Fibroblast of skin of scalp (primary cell): ENCODE data around the gene ADAMTS8.

Experiments
- DNase-seq: peaks from one replicate; pipeline ENCODE4 v3.0.0-alpha.2; 2013

Gene ADAMTS8

DNA sequence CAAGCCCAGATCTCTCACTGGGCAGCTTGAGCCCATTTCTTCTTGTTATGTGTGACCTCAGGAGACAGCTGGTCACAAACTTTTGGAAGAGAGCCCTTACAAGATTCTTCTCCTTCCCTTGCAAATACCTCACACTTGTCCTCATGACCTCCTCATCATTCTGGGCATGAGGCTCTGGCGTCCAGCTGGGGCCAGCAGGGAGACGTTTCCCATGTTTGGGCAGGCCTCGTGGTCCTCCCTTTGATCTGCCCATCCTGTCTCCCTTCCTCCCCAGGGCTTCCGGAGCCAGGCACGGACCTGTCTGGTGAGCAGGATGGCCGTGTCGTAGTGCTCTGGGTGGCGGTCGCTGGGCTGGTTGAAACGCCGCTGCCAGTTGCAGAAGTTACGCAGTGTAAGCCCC is 9.7 kb downstream of the ADAMTS8 start:
- no peak for DNase-seq

DNA sequence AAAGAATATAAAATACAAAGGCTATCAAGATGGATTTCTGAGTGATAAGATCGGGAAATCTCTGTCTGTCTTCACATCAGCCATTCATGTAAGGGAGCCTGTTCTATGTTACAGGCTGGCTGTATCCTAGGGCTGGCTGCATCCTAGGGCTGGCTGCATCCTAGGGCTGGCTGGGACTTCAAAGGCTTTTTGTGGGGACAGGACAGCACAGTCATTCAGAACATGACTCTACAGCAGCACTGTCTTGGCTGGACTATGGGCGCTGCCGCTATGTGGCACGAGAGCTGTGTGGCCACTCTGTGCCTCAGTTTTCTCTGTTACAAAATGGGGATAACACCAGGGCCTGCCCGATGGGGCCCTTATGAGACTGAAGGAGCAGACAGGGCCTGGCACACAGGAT is 10.2 kb downstream of the ADAMTS8 start:
- DNase-seq: no peak

DNA sequence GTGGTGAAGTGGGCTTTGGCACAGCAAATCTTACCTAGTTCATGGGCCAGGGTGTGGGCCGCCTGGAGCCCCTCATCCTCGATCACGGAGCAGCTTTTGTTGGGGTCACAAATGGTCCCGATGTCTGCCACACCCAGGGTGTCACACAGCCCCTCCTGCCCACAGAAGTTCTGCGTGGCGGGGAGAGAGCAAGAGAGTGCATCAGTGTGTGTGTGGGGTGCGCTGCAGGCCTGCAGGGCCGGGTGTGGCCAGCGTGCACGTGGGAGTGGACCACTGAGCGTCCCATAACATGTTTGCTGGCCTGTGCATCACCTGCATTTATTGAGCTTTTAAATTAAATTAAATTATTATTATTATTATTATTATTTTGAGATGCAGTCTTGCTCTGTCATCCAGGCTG is 11.5 kb downstream of the ADAMTS8 start:
- DNase-seq: no peak

DNA sequence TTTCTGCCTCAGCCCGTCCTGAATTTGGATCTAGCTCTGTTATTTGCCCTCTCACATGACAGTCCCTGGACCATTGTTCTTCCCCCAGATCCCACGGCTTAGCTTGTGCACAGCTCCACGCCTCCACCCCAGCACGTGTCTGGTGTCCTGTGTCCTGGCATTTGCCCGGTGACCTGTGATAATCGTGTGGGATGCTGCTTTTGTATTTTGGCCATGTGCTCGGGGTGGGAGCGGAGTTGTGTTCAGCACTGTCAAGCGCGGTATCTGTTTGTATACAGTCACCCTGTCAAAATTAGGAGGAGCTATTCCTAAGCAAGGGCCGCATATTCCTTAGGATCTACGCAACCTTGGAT is 11.9 kb downstream of the ADAMTS8 start:
- DNase-seq: no peak

DNA sequence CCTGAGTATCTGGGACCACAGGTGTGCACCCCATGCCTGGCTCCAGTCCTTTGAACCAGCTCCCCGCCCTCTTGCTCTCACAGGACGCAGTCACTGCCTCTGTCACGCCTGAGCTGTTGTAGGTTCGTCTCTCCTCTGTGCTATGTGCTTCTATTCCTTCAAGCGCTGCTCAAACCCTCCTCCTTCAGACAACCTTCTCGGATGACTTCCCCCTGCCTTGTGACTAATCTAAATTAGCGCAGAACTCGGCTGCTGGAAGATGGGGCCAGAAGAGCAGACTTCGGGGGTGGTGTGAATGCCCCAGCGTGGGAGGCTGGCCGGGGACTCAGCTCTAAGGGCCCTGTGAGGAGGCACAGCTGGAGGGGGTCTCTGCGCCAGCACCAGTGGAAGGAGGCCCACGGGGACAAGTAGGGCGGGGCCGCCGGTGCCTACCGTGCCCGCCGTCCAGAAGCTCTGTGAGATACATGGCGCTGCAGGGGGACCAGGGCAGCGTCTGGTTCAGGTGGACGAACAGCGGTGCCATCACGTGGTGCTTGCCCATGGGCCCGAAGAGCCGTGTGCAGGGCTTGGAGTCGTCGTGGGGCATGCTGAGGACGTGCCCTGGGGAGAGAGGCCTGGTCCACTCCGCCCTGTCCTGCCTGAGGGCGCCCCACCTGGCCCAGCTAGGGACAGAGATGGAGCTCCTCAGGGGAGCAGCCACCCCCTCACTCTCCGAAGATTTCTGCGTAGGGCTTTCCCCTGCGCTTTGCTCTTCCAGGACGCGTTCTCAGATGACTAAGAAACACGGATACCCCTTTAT is 12.5 kb downstream of the ADAMTS8 start:
- DNase-seq: no peak

DNA sequence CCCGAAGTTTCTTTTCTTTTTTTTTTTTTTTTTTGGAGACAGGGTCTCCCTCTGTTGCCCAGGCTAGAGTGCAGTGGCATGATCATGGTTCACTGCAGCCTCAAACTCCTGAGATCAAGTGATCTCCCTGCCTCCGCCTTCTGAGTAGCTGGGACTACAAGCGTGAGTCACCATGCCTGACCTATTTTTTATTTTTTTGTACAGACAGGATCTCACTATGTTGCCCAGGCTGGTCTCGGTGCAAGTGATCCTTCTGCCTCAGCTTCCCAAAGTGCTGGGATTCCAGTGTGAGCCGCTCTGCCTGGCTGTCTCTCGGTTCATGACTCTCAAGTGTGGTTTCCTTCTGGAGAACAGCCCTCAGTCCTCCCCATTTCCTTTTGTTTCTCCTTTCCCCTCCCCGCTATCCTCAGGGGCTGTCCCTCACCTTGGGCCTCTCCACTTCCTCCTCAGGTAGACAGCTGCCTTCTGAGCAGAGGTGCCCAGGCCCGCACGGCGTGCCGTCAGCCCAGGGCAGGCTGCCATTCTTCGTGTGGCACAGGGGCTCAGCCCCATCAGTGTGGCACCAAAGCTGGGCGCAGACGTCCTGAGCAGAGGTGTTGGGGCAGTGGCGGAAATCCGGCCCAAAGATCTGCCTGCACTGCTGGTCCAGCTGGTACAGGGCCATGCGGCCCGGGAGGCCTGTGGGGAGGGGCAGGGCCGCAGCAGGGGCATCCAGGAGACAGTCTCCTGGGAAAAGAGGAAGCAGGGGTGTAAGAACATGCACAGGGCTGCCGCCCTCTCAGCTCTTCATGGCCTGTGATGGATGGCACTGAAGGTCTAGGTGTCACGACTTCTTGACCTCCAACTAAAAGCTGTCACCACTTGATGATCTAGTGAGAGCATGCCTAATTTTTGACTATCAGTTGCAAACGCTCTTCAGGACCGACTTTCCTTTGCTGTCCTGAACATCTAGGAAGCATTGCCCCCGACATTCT is 14.0 kb downstream of the ADAMTS8 start:
- no peak for DNase-seq

DNA sequence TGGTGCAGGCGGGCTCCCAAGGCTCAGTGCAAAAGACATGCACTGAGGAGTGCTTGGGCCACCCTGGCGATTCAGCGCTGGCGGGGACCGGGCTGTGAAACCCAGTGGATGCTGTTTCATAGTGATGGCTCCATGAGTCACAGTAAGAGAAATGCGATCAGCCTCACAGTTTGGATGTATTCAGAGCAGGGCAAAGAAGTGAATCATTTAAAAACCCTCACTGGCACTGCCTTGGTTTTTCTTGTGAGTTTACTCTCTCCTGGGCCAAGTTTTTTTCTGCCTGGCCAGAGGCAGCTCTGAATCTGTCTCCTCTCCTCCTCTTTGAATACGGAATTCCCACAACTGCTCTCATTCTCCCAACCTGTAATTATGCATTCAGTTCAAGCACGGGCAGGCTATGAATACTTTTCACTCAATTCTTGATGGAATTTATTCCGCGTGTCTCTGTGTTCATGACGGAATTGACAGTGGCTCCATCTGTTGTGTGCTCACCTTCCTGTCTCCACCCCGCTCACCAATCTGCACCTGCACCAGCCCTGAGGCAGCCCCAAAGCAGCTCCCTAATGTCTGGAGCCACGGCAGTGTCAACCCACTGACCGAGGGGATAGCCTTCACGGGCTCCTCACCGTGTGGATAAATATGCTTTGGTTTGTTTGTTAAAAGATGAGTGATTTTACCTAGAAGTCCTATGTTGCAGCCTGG is 14.9 kb downstream of the ADAMTS8 start:
- DNase-seq: peak; percentile 87

DNA sequence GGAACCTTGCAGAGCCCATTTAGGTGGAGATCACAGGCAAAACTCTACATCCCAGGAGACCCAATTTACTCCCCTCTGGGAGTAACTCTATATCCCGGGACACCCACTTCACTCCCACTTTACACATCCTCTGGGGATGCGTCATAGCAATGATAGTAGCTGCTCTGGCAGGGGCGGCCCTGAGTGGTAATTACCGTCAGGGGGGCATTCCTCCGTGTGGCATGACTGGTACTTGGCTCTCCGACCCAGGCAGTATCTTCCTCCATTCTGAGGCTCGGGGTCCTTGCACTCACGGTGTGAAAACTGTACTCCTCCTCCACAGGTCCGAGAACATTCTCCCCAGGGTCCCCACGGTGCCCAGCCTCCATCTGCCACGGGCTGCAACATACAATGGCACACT is 17.2 kb downstream of the ADAMTS8 start:
- no peak for DNase-seq

DNA sequence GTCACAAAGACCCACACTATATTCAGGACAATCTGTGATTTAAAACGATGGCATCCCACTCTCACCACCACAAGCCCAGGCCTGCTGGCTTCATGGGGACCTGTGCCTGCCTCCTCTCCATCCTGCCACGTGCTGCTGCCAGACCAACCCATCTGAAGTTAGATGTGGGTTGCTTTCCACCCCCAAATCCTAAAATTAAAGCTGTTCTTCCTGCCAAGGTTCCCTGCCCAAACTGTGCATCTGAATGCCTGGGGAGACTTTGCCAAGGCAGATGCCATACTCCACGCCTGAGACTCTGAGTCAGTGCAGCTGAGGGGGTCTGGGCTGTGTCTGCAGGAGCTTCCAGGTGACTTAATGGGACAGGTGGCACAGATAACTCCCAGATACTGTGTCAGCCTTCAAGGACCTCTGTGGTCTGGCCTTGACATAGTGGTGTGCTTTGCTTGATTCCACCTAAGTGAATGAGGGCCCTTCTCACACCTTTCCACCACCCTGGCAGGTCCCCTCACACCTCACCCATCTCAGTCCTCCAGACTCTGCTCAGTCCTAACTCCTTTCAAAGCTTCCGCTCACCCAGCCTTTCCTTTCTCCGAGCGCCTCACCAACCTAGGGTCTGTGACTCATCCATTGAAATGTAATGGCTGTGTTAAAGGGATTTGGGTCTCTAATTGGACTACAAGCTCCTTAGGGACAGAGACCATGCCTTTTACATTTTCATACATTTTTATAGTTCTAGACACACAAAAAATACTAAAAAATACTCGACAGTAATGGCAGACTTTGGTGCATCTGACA is 18.6 kb downstream of the ADAMTS8 start:
- no peak for DNase-seq

DNA sequence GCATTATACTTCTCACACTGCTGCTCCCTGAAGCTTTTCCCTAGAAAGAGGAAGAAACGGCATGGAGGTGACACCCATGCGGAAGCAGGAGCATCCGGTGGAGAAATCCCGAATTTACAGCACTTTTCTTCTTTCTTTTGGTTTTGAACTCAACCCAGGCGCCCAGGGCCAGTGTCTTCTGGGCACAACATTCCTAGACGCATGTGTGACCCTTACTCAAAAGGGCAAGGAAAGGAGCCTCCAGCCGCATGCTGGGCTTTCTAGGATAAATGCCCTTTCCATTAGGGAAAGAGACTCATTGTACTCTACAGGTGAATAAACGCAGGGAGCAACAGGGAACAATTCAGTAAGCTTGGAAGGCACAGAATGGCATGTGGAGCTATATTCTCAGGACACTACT is 19.5 kb downstream of the ADAMTS8 start:
- no peak for DNase-seq

DNA sequence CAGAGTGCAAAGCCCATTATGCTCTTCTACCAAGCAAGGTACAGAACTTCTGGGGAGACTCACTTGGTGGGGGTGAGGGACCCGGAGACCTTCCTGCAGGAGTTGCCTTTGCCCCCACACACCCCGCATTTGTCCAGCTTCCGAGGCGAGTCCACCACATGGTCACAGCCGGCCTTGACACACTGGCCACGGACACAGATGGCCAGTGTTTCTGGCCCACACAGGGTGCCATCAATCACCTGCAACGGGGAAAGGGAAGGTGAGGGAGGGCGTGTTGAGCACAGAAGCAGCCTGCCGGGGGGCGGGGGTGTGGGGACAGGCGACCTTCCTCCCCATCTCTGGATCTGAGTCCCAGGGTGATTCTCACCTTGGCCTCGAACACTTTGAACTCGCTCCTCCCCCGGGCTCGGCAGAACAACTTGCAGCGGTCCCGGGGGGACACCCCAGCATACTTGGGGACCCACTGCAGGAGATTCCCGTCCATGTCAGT is 20.0 kb downstream of the ADAMTS8 start:
- no peak for DNase-seq

DNA sequence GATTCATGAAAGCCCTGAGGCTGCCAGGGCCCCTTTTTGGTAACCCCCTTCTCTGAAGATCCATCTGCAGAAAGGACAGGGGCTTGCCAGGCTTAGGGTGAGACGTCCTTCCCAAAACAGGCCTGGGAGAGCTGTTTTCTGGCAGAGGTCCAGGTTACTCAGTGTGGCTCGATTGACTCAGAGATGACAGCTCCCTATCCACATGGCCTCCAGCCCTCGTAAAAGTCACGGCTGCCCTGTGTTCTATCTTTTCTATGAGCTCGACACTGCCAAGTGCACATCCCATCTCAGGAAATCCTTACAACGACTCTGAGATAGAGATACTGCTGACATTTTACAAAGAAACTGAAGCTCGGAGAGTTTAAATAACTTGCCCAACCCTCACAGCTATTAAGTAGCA is 20.4 kb downstream of the ADAMTS8 start:
- DNase-seq: peak; percentile 79

DNA sequence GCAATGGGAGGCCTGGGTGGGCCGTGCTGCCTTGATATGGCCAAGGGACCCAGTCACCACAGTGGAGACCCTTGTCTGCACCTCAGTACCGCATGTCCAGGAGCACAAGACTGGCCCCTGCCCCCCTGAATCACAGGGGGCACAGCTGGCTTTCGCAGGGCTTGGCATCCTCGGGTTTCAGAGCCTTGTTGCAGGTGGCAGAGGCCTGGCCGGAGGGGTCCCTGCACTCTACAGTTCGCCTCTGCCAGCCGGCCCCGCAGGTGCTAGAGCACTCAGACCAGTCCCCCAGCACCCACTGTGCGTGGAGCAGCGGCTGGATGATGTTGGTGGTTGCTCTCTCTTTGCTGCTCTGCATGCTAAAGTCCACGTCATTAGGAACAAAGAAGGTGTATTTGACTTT is 23.0 kb downstream of the ADAMTS8 start:
- DNase-seq: no peak

DNA sequence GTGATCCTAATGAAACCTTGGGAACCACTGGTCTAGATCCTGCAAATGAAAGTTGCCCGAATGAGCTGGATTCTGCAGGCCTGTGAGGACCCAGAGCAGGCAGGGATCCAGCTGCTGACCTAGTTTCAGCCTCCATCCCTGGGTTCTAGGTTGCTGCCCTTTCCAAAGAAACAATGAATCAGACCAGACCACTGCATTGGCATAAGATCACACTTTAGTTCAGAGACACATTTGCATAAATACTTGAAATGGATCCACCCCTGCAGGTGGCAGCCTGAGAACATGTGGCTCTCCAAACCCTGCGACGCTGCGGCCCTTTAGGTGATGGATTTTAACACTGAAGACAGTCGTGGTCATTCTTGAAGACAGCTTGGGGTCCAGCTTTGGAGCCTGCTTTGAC is 23.7 kb downstream of the ADAMTS8 start:
- no peak for DNase-seq

DNA sequence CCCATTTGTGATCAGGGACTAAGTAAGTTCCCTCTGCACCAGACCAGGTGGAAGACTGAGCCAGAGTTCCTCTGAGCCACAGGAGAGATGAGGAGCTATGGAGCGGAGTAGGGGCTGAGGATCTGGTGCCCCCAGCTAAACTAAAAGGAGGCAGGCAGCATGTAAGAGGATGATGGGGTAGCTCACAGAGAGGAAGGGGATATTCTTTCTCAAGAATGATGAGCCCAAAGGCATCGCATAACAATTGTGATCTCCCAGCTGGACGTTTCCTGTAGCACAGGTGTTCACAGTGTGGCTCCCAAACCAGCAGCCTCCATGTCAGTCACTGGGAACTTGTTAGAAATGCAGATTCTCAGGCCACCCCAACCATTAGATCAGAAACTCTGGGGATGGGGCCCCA is 24.4 kb downstream of the ADAMTS8 start:
- no peak for DNase-seq

DNA sequence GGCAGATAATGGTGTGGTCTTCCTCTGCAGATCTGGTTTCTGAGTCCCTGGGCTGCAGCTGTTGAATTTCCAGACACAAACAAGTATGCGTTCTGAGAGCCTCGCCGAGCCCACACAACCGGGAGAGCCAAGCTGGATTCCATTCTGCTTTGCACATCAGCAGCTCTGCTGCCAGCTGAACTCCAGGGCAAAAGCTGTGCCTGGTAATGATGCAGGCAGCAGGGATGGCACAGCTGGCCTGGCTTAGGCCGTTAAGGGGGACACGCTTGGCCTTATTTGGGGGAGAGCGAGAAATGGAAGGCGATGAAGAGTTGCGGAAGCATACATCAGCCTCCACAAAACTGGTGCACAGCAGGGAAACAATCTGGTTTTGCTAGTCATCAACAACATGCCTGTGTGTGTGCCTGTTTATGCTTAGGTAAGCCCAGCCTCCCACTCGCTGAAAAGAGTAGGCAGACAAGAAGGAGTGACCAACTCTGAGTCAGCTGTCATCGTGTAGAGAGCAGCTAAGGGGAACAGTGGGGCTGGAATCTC is 25.1 kb downstream of the ADAMTS8 start:
- DNase-seq: peak; percentile 85

DNA sequence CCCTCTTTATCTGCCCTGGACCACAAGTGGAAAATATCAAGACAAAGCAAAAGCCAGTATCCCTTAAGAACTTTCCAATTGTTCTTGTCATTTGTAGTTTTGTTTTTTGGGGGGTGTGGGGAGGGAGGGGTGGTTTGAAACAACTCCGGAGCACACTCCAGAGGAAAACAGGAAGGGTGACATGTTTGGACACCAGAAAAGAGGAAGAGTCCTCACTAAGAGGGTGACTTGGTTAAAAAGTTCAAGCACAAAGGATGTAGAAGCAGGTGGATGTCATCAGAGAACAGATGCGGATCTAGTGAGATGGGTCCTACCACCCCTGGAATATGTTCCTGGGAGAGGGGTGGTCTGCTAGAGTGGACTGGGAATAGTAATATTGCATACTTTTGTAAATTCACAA is 25.8 kb downstream of the ADAMTS8 start:
- DNase-seq: no peak

DNA sequence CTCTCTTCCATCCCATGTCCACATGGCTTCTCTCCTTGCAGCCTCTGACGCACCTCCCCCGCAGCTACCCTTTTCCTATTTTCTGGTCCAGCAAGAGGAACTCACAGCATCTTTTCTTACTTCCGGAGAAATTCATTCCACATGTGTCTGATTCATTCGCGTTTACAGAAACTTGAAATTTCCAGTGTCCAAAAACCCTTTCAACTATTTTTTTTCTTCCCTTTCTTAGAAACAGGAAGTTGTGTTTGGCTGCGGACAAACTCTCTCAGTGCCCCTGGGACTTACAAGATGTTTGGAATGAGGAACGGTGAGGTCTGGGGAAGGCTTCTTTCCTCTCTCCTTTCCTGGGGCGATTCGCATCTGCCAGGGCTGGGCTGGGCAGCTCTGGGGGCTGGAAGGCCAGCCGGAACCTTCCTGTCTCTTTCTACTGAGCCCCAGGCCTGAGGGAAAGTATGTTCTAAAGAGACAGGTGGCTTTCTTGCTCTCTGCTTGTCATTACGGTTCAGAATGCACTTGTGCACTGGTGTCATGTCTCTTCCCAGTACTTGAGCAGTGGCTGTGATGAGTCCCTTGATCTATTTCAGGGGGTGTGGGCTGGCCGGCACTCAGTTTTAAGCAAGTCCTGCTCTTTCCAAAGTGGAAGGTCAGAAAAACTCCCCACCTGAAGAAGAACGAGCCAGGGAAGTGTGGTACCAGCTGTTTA is 27.5 kb downstream of the ADAMTS8 start:
- peak; percentile 84 for DNase-seq

DNA sequence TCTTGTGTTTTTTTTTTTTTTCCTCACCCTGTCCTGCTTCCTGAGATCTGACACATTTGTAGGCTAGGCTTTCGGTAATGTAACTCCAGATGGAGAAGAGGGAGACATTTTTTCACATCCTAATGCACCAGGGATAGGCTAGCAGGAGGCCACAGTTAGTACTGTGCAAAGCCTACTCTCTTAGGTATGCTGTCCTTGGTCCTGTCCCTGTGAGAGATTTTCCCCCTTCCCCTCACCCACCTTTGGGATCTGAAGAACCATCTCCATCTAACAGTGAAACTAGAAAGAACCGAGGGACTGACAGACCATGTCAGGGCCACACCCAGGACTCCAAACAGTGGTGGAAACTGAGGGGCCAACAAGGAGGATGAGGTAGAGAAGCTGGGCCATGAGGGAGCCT is 29.2 kb downstream of the ADAMTS8 start:
- DNase-seq: no peak

DNA sequence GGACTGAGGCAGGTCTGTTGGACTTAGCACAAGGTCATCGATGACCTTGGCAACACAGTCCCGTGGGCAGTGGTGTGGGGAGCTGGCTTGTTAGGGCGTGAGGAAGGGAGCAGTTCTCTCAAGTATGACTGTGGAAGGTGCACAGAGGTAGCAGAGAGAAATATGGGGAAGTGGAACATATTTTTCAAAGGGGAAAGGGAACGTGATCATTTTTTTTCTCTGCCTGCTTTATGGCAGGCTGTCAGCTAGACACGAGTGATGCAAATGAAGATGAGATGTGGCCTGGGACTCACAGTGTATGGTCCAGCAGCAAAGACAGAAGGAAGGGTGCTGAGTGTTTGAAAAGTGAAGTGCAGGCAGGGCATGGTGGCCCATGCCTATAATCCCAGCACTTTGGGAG is 30.6 kb downstream of the ADAMTS8 start:
- DNase-seq: no peak

DNA sequence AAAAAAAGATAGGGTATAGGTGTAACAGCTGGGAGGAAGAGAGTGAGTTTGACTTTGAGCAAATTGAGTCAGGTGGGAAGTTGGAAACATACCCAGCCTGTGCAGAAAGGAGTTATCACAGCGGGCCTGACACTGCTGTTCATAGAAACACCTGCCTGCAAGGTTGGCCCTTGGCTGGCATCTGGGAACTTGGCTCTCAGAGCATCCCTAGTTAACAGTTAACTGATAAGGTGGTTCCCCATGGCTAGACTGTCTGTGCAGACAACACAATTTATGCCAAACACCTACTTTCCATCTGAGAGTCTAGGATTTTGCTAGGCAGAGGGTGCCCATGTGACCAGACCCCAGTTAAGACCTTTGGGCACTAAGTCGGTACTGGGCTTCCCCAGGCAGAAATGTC is 31.4 kb downstream of the ADAMTS8 start:
- no peak for DNase-seq
